Bronchial epithelial cell (primary cell): ENCODE results near the gene SRP68. TPM values are rescaled to one million over a fixed set of nuclear protein-coding genes. Genes with fewer than 3 reads are reported as not detected.
A peak's percentile ranks its signal among the peaks of the same experiment; 100 is the strongest.

Experiments used
- DNase-seq: peaks from one replicate; pipeline ENCODE4 v3.0.0-alpha.2; 2010; ENCODE audit warnings: low read depth
- FAIRE-seq: peaks from 2 replicates; lab custom pipeline; 2011; peaks lifted over from hg19 to GRCh38; lab: Jason Lieb, UNC
- H3K27me3 ChIP-seq: 2 replicates; pipeline ENCODE4 v1.5.1; 2011; ENCODE audit warnings: low read length; ENCODE audit not compliant: control insufficient read depth, insufficient read depth
- H3K36me3 ChIP-seq: 2 replicates; pipeline ENCODE4 v1.5.1; 2011; ENCODE audit warnings: low read length; ENCODE audit not compliant: control insufficient read depth, insufficient read depth
- H3K4me3 ChIP-seq: 2 replicates; pipeline ENCODE4 v1.5.1; 2011; ENCODE audit warnings: mild to moderate bottlenecking, low read depth, low read length, control low read depth
- CTCF ChIP-seq: IDR thresholded peaks from 2 replicates; pipeline ENCODE4 v1.5.1; 2011; ENCODE audit warnings: mild to moderate bottlenecking, moderate library complexity, low read length, control low read depth, inconsistent platforms; ENCODE audit not compliant: insufficient read depth, severe bottlenecking
- total RNA-seq: library from RNA; depleted of rRNA; stranded (reverse); fragments of >200 nt; gene quantifications from 2 replicates; pipeline ENCODE4 v1.2.1, GENCODE V29; 2014

Gene SRP68
- total RNA-seq, 1 donor from 2014 or later: 42.9 TPM

DNA sequence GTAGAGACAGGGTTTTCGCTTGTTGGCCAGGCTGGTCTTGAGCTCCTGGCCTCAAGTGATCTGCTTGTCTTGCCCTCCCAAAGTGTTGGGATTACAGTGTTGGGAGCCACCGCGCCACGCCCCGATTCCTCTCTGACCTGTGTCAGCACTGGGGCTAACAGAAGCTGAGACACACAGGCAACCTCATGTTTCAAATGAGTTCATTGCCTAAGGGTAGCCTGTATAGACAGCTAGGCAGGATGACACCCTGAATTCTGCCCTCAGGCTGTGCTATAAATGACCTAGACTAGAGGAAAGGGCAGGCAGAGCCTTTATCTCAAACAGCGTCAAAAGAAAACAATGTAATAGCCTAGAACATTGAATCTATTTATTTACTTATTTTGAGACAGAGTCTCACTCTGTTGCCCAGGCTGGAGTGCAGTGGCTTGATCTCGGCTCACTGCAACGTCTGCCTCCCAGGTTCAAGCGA lies 74.0 kb downstream of the SRP68 start:
- H3K4me3 ChIP-seq: no peak overlapping the region
- peaks cover 3% of the 10 kb centered on the region for H3K36me3 ChIP-seq
- no peak for FAIRE-seq
- TF ChIP-seq CTCF: no peak
- no peaks in the 10 kb centered on the region for H3K27me3 ChIP-seq
- no peak for DNase-seq

GRCh38 chr17:75996665-75997590 lies 75.4 kb downstream of the SRP68 start:
- Histone ChIP-seq H3K36me3 (peaks cover 1% of the 10 kb centered on the region), H3K4me3 (no peak overlapping the region), H3K27me3 (no peaks in the 10 kb centered on the region)
- DNase-seq (peak; percentile 90), FAIRE-seq (peak; percentile 92)
- TF ChIP-seq CTCF: no peak

GRCh38 chr17:75995385-75995925 lies 76.9 kb downstream of the SRP68 start:
- no peak for DNase-seq
- no peak for TF ChIP-seq CTCF
- Histone ChIP-seq H3K36me3 (peaks cover 5% of the 10 kb centered on the region), H3K4me3 (no peak overlapping the region), H3K27me3 (no peaks in the 10 kb centered on the region)
- FAIRE-seq: no peak

- Histone ChIP-seq H3K4me3 (no peak overlapping the region), H3K36me3 (peaks cover 5% of the 10 kb centered on the region), H3K27me3 (no peaks in the 10 kb centered on the region)
- TF ChIP-seq CTCF: no peak
- DNase-seq: no peak
- FAIRE-seq: no peak
These were observed 77.4 kb downstream of the SRP68 start for GRCh38 chr17:75994802-75995370.

DNA sequence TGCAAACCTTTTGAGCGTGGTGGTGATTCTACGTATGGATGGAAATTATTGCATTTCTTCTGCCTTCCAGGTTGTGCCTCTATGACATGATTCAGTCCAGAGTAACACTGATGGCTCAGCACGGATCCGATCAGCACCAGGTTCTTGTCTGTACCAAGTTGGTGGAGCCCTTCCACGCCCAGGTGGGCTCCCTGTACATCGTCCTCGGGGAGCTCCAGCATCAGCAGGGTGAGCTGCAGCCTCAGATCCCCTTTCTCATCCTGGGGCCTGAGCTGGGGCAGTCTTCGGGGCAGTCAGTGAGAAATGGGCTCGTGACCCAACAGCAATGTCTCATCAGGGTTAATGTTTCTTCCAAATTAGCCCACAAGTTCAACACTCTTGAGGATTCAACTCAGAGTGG lies 80.9 kb downstream of the SRP68 start:
- TF ChIP-seq CTCF: no peak
- Histone ChIP-seq H3K36me3 (peaks cover 7% of the 10 kb centered on the region), H3K27me3 (no peaks in the 10 kb centered on the region), H3K4me3 (no peak overlapping the region)
- FAIRE-seq (no peak), DNase-seq (no peak)

Other genes with a start within 250 kb of the SRP68 start
- 4.7 and 17.0 TPM in 2 replicates for gene UNC13D, start 228.1 kb downstream of the SRP68 start, total RNA-seq
- 17.9 and 20.2 TPM in 2 replicates for gene WBP2, start 217.2 kb downstream of the SRP68 start, total RNA-seq
- gene TRIM47, start 193.9 kb downstream of the SRP68 start, total RNA-seq: 10.5 and 14.6 TPM in 2 replicates
- 13.2 and 21.1 TPM in 2 replicates for gene TRIM65, start 175.6 kb downstream of the SRP68 start, total RNA-seq
- 27.4 and 31.7 TPM in 2 replicates for gene MRPL38, start 167.6 kb downstream of the SRP68 start, total RNA-seq
- 10.5 and 16.0 TPM in 2 replicates for gene FBF1, start 131.5 kb downstream of the SRP68 start, total RNA-seq
- gene ACOX1, start 93.4 kb downstream of the SRP68 start, total RNA-seq: 39.8 and 49.5 TPM in 2 replicates
- 19.6 and 24.5 TPM in 2 replicates for gene TEN1, start 93.3 kb downstream of the SRP68 start, total RNA-seq
- 0.64 and 1.3 TPM in 2 replicates for gene CDK3, start 71.7 kb downstream of the SRP68 start, total RNA-seq
- gene EVPL, start 45.2 kb downstream of the SRP68 start, total RNA-seq: 27.1 and 93.3 TPM in 2 replicates
- gene GALR2, start 2.3 kb upstream of the SRP68 start, total RNA-seq: not detected in 2 replicates
- not detected in 2 replicates for gene ZACN, start 6.7 kb upstream of the SRP68 start, total RNA-seq
- 41.9 and 49.5 TPM in 2 replicates for gene EXOC7, start 31.3 kb upstream of the SRP68 start, total RNA-seq
- not detected in 2 replicates for gene FOXJ1, start 68.7 kb upstream of the SRP68 start, total RNA-seq
- gene RNF157, start 168.0 kb upstream of the SRP68 start, total RNA-seq: not detected in 2 replicates
- 3.4 and 7.3 TPM in 2 replicates for gene UBALD2, start 192.8 kb upstream of the SRP68 start, total RNA-seq
- 2.1 and 3.8 TPM in 2 replicates for gene QRICH2, start 235.8 kb upstream of the SRP68 start, total RNA-seq